ENCODE data around the gene TRIM66.

DNA sequence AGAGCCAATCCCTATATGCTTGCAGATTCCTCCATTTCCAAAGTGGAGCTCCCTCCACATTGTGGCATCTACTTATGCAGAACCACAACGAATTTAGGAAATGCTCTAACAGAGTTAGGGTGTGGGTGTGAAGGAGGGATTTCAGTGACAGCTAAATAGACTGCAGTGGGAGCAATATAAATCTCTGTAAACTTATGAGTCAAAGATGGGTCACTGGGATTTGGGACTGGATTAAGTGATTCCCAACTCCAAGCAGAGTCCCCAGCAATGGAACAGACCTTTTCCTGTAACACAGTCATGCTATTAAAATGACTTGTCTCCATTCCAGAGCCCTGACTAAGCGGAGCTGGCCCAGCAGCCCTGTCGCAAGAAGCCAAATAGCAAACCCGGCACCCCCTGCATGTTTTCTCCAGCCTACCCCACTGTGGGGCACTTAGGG, 36.8 kb upstream of the TRIM66 start:
- TF ChIP-seq YY1 (IDR thresholded peaks at IDR 0.05; ENCODE audit: insufficient read depth, insufficient read length) (no peak), ZNF274 (IDR thresholded peaks at IDR 0.05; ENCODE audit: low read depth, low read length) (no peak), SUZ12 (IDR thresholded peaks at IDR 0.05; ENCODE audit: extremely low read depth, insufficient read depth, insufficient read length) (no peak)
